Caco-2 (cell line): ENCODE measurements around the gene SMARCA2. TPM values are rescaled to one million over a fixed set of nuclear protein-coding genes. Genes with fewer than 3 reads are reported as not detected.

Source experiments
- BruUV-seq: library from RNA; stranded (reverse); fragments of 400-500 nt; replicated peaks from 2 replicates; lab custom pipeline; 2021; lab: Mats Ljungman, UMichigan
- CTCF ChIA-PET: fragments of 300-600 bp; sonication (Branson Sonifier 250); formaldehyde crosslinking; loops from one replicate; lab custom pipeline; 2022; ENCODE audit warnings: antibody characterized with exemption; lab: Charles Lee
- POLR2A ChIA-PET: fragments of 300-600 bp; sonication (Branson Sonifier 250); formaldehyde crosslinking; loops from one replicate; lab custom pipeline; 2022; ENCODE audit warnings: antibody characterized with exemption; lab: Charles Lee
- DNase-seq, 2 experiments: peaks; one replicate each; pipeline versions ENCODE4 v3.0.0 to v3.0.0-alpha.2; 2020 to 2022
- H3K27me3 ChIP-seq: replicated peaks from 2 replicates; pipeline ENCODE4 v1.6.0; 2011; ENCODE audit warnings: low read length; ENCODE audit not compliant: control insufficient read depth, insufficient read depth
- H3K36me3 ChIP-seq: 2 replicates; pipeline ENCODE4 v1.5.1; 2011; ENCODE audit warnings: low read length; ENCODE audit not compliant: control insufficient read depth, insufficient read depth
- H3K4me1 ChIP-seq: fragments of 250-450 bp; sonication (Bioruptor Pico); 2 replicates; pipeline ENCODE4 v1.5.1; 2020; ENCODE audit warnings: mild to moderate bottlenecking
- H3K4me3 ChIP-seq: 2 replicates; pipeline ENCODE4 v1.5.1; 2011; ENCODE audit warnings: low read depth, mild to moderate bottlenecking, control low read depth, low read length
- H3K9me3 ChIP-seq: fragments of 250-450 bp; sonication (Bioruptor Pico); 2 replicates; pipeline ENCODE4 v1.5.1; 2020; ENCODE audit warnings: mild to moderate bottlenecking, moderate library complexity
- H3K27ac Mint-ChIP-seq: one replicate; pipeline ENCODE4 v1.8.0; 2022; ENCODE audit warnings: mixed read lengths; ENCODE audit not compliant: unreplicated experiment
- H3K27me3 Mint-ChIP-seq: one replicate; pipeline ENCODE4 v1.8.0; 2022; ENCODE audit warnings: mixed read lengths; ENCODE audit not compliant: insufficient read depth, unreplicated experiment
- H3K36me3 Mint-ChIP-seq: one replicate; pipeline ENCODE4 v1.8.0; 2022; ENCODE audit warnings: mild to moderate bottlenecking, mixed read lengths; ENCODE audit not compliant: insufficient read depth, unreplicated experiment
- H3K4me1 Mint-ChIP-seq: one replicate; pipeline ENCODE4 v1.8.0; 2022; ENCODE audit warnings: low read depth, mixed read lengths; ENCODE audit not compliant: unreplicated experiment
- H3K4me3 Mint-ChIP-seq: one replicate; pipeline ENCODE4 v1.8.0; 2022; ENCODE audit warnings: mild to moderate bottlenecking, moderate library complexity, mixed read lengths; ENCODE audit not compliant: unreplicated experiment
- H3K9me3 Mint-ChIP-seq: one replicate; pipeline ENCODE4 v1.8.0; 2022; ENCODE audit warnings: mixed read lengths; ENCODE audit not compliant: unreplicated experiment
- intact Hi-C: fragments of 100-400 bp; cut with micrococcal nuclease; formaldehyde crosslinking; loops from one replicate; pipeline ENCODE4 v1.10.0; 2022; ENCODE audit not compliant: unreplicated experiment
- total RNA-seq: library from RNA; stranded (reverse); gene quantifications from 2 replicates; pipeline ENCODE4 v1.2.3, GENCODE V29; 2022
- TF ChIP-seq, protein P1 (sequence below), 2 experiments: fragments of 200-600 bp in 1 of 2; IDR thresholded peaks; 1 replicate in 1 of 2; 2 replicates in 1 of 2; pipeline versions ENCODE4 v1.5.1 to v1.8.0; 2011 to 2022; ENCODE audit warnings: antibody characterized with exemption in 1 of 2, control low read depth in 1 of 2, inconsistent platforms in 1 of 2, low read depth in 1 of 2, low read length in 1 of 2, mild to moderate bottlenecking in 1 of 2, moderate library complexity in 1 of 2; ENCODE audit not compliant: insufficient read depth in 1 of 2, severe bottlenecking in 1 of 2, unreplicated experiment in 1 of 2

Gene SMARCA2
- total RNA-seq, 1 experiment from 2014 or later = 13.5 TPM

DNA sequence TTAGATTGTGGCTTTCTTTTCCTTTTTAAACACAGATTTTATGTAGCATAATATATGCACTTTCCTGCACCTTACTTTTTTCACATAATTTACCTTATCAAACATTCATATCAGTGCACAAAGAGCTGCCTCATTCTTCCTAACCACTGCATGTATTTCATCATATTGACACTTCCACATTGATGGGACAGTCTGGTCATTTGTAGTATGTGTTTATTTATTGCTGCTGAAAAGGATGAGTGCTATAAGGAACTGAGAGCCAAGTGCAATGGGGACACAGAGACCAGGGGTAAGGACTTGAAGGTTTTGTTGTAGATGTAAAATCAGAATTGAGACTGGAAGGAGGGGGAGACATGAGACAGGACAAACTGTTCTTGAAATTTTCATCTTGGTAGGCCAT, 193.8 kb downstream of the SMARCA2 start:
- Mint-ChIP-seq H3K36me3 (no peaks in the 10 kb centered on the region), H3K4me3 (no peak overlapping the region), H3K9me3 (no peaks in the 10 kb centered on the region), H3K27me3 (peaks cover 5% of the 10 kb centered on the region), H3K4me1 (peaks cover 12% of the 10 kb centered on the region), H3K27ac (no peak overlapping the region)
- H3K27me3 ChIP-seq = no peaks in the 10 kb centered on the region
- no TSS peak for BruUV-seq
- no peaks in the 10 kb centered on the region for H3K9me3 ChIP-seq
- no peaks in the 10 kb centered on the region for H3K36me3 ChIP-seq
- no peaks in the 10 kb centered on the region for H3K4me1 ChIP-seq
- CTCF ChIA-PET = no interaction called here
- POLR2A ChIA-PET = no interaction called here
- no peak overlapping the region for H3K4me3 ChIP-seq
- TF ChIP-seq, protein P1, sequence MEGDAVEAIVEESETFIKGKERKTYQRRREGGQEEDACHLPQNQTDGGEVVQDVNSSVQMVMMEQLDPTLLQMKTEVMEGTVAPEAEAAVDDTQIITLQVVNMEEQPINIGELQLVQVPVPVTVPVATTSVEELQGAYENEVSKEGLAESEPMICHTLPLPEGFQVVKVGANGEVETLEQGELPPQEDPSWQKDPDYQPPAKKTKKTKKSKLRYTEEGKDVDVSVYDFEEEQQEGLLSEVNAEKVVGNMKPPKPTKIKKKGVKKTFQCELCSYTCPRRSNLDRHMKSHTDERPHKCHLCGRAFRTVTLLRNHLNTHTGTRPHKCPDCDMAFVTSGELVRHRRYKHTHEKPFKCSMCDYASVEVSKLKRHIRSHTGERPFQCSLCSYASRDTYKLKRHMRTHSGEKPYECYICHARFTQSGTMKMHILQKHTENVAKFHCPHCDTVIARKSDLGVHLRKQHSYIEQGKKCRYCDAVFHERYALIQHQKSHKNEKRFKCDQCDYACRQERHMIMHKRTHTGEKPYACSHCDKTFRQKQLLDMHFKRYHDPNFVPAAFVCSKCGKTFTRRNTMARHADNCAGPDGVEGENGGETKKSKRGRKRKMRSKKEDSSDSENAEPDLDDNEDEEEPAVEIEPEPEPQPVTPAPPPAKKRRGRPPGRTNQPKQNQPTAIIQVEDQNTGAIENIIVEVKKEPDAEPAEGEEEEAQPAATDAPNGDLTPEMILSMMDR (IDR thresholded peaks at IDR 0.05; ENCODE audit: insufficient read depth in 1 of 2, low read depth in 1 of 2, low read length in 1 of 2, severe bottlenecking in 1 of 2, unreplicated experiment in 1 of 2) = no peak
- no peak for DNase-seq
- intact Hi-C loops = no loop called here

DNA sequence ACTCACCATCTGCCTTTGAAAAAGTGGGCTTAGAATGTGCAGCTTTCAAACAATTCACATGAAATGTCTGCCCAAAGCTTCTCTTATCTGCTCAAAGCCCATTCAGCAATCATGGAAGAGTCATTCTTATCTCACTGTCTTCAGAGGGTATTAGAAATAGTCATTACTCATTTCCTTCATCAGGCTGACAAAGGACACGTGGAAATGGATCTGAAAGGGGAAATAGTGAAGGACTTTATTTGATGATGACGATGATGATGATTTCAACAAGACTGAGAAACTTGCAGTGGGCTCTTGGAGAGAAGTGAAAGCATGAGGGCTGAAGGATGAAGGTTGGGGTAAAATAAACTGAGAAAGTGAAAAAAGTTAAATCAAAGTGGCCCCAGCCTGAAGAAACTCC, 194.3 kb downstream of the SMARCA2 start:
- TF ChIP-seq, protein P1 (IDR thresholded peaks at IDR 0.05; ENCODE audit: insufficient read depth in 1 of 2, low read depth in 1 of 2, low read length in 1 of 2, severe bottlenecking in 1 of 2, unreplicated experiment in 1 of 2) = no peak
- intact Hi-C loops = no loop called here
- no TSS peak for BruUV-seq
- H3K27me3 ChIP-seq = no peaks in the 10 kb centered on the region
- H3K36me3 Mint-ChIP-seq = no peaks in the 10 kb centered on the region
- no peak overlapping the region for H3K4me3 ChIP-seq
- peaks cover 15% of the 10 kb centered on the region for H3K4me1 Mint-ChIP-seq
- no peak overlapping the region for H3K4me3 Mint-ChIP-seq
- no peaks in the 10 kb centered on the region for H3K9me3 ChIP-seq
- H3K4me1 ChIP-seq = no peaks in the 10 kb centered on the region
- no peak for DNase-seq
- H3K9me3 Mint-ChIP-seq = no peaks in the 10 kb centered on the region
- H3K36me3 ChIP-seq = no peaks in the 10 kb centered on the region
- ChIA-PET CTCF (no interaction called here), POLR2A (no interaction called here)
- peaks cover 5% of the 10 kb centered on the region for H3K27me3 Mint-ChIP-seq
- no peak overlapping the region for H3K27ac Mint-ChIP-seq

DNA sequence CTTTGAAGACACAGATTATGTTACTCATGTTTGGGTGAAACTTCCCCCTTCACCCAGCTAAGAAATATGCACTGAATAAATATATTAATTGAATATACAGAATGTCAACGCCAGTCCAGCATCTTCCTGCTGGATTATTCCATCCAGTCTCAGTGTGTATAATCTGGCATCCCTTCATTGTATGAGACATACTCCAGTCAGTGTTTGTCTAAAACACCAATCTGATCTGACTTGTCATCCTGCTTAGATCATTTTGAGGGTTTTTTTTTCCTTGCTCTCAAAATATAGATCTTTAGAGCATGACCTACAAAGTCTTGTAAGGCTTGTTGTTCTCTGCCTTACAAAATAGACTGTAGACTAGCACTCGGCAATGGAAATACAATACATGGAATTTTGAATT, 195.1 kb downstream of the SMARCA2 start:
- no peaks in the 10 kb centered on the region for H3K4me1 ChIP-seq
- no peak for DNase-seq
- ChIA-PET CTCF (no interaction called here), POLR2A (no interaction called here)
- no TSS peak for BruUV-seq
- H3K36me3 ChIP-seq = no peaks in the 10 kb centered on the region
- H3K4me3 Mint-ChIP-seq = no peak overlapping the region
- no peaks in the 10 kb centered on the region for H3K9me3 ChIP-seq
- no peaks in the 10 kb centered on the region for H3K9me3 Mint-ChIP-seq
- H3K36me3 Mint-ChIP-seq = no peaks in the 10 kb centered on the region
- no peak overlapping the region for H3K4me3 ChIP-seq
- TF ChIP-seq, protein P1 (IDR thresholded peaks at IDR 0.05; ENCODE audit: insufficient read depth in 1 of 2, low read depth in 1 of 2, low read length in 1 of 2, severe bottlenecking in 1 of 2, unreplicated experiment in 1 of 2) = no peak
- peaks cover 5% of the 10 kb centered on the region for H3K27me3 Mint-ChIP-seq
- H3K27me3 ChIP-seq = no peaks in the 10 kb centered on the region
- H3K27ac Mint-ChIP-seq = no peak overlapping the region
- intact Hi-C loops = no loop called here
- peaks cover 15% of the 10 kb centered on the region for H3K4me1 Mint-ChIP-seq
